GM12878 (cell line): Measurements from ENCODE around the gene BCAP31. TPM values are rescaled to one million over a fixed set of nuclear protein-coding genes. Genes with fewer than 3 reads are reported as not detected.

Experiments
- ATAC-seq: fragments of 200-7000 bp; cut with Tn5 transposase; 3 replicates; pipeline ENCODE4 v1.9.1; 2020; ENCODE audit warnings: mild to moderate bottlenecking, moderate library complexity
- BruUV-seq: library from RNA; stranded (reverse); fragments of 400-500 nt; replicated peaks from 2 replicates; lab custom pipeline; 2021; lab: Mats Ljungman, UMichigan
- CTCF ChIA-PET: fragments of 300-600 bp; sonication (Branson Sonifier 250); formaldehyde crosslinking; extraction: SDS; loops from one replicate; lab custom pipeline; 2021; ENCODE audit warnings: inconsistent platforms; lab: Yijun Ruan, JAX
- POLR2A ChIA-PET: fragments of 350-600 bp; formaldehyde crosslinking; extraction: SDS; loops from one replicate; lab custom pipeline; 2021; ENCODE audit warnings: inconsistent platforms; lab: Charles Lee
- RAD21 ChIA-PET: fragments of 300-600 bp; sonication (Branson Sonifier 250); formaldehyde crosslinking; loops from one replicate; lab custom pipeline; 2023; ENCODE audit warnings: antibody characterized with exemption; ENCODE audit not compliant: unreplicated experiment; lab: Charles Lee
- SMC1A ChIA-PET: fragments of 300-600 bp; sonication (Branson Sonifier 250); formaldehyde crosslinking; loops from one replicate; lab custom pipeline; 2023; ENCODE audit not compliant: unreplicated experiment, uncharacterized antibody; lab: Charles Lee
- DNase-seq: peaks from one replicate; pipeline ENCODE4 v3.0.0-alpha.2; 2011; ENCODE audit warnings: low read depth, low spot score
- FAIRE-seq: peaks from 3 replicates; lab custom pipeline; 2011; peaks lifted over from hg19 to GRCh38; lab: Jason Lieb, UNC
- H2AFZ ChIP-seq: 2 replicates; pipeline ENCODE4 v1.6.0; 2011; ENCODE audit warnings: low read depth, low read length, control low read depth; ENCODE audit not compliant: control insufficient read depth
- H3K27ac ChIP-seq: 2 replicates; pipeline ENCODE4 v1.5.1; 2011; ENCODE audit warnings: control low read depth; ENCODE audit not compliant: control insufficient read depth, insufficient read depth
- H3K27me3 ChIP-seq, 2 experiments: replicated peaks in 1 of 2; 2 replicates each; pipeline versions ENCODE4 v1.6.0 to v1.6.1; 2011; ENCODE audit warnings: low read length in 1 of 2; ENCODE audit not compliant: control insufficient read depth in 2 of 2, insufficient read depth in 2 of 2
- H3K36me3 ChIP-seq, 2 experiments: 2 replicates each; pipeline ENCODE4 v1.5.1; 2011; ENCODE audit warnings: low read length in 1 of 2; ENCODE audit not compliant: control insufficient read depth in 2 of 2, insufficient read depth in 2 of 2
- H3K4me1 ChIP-seq: 2 replicates; pipeline ENCODE4 v1.6.1; 2011; ENCODE audit warnings: mild to moderate bottlenecking, low read length, moderate library complexity, mixed read lengths; ENCODE audit not compliant: control insufficient read depth, insufficient read depth
- H3K4me2 ChIP-seq: 2 replicates; pipeline ENCODE4 v1.6.0; 2011; ENCODE audit warnings: control low read depth; ENCODE audit not compliant: control insufficient read depth, insufficient read depth
- H3K4me3 ChIP-seq: fragments of 200-600 bp; sonication (generic); 2 replicates; pipeline ENCODE4 v1.5.1; 2016
- H3K79me2 ChIP-seq: 2 replicates; pipeline ENCODE4 v1.6.0; 2011; ENCODE audit warnings: low read length; ENCODE audit not compliant: control insufficient read depth, insufficient read depth
- H3K9ac ChIP-seq: 2 replicates; pipeline ENCODE4 v1.8.0; 2011; ENCODE audit warnings: low read length, control low read depth, mixed read lengths; ENCODE audit not compliant: control insufficient read depth, insufficient read depth
- H3K9me3 ChIP-seq: replicated peaks from 3 replicates; pipeline ENCODE4 v1.5.1; 2011; ENCODE audit warnings: mild to moderate bottlenecking, low read length; ENCODE audit not compliant: control insufficient read depth, insufficient read depth
- H4K20me1 ChIP-seq: 2 replicates; pipeline ENCODE4 v1.6.0; 2011; ENCODE audit not compliant: control insufficient read depth, insufficient read depth
- DPF2 ChIP-seq: fragments of 450-650 bp; IDR thresholded peaks from 2 replicates; pipeline ENCODE4 v1.6.1; 2017; ENCODE audit warnings: mild to moderate bottlenecking
- JUNB ChIP-seq: IDR thresholded peaks from 2 replicates; pipeline ENCODE4 v1.6.1; 2016; ENCODE audit warnings: antibody characterized with exemption, mild to moderate bottlenecking
- MTA3 ChIP-seq: IDR thresholded peaks from 2 replicates; pipeline ENCODE4 v1.6.1; 2012; ENCODE audit warnings: low read length, inconsistent platforms, borderline replicate concordance
- MYB ChIP-seq: fragments of 150-350 bp; IDR thresholded peaks from 2 replicates; pipeline ENCODE4 v1.6.1; 2014; ENCODE audit warnings: mild to moderate bottlenecking, low read depth, low read length, borderline replicate concordance
- NRF1 ChIP-seq: conservative IDR thresholded peaks from 2 replicates; pipeline ENCODE4 v1.6.1; 2011; ENCODE audit warnings: mild to moderate bottlenecking, low read depth, low read length, improper control_type of control experiment
- SMC3 ChIP-seq: IDR thresholded peaks from 2 replicates; pipeline ENCODE4 v1.6.1; 2011; ENCODE audit warnings: low read length, improper control_type of control experiment, borderline replicate concordance
- ZBTB4 ChIP-seq: fragments of 450-650 bp; formaldehyde crosslinking; IDR thresholded peaks from 2 replicates; pipeline ENCODE4 v1.4.0; 2022; ENCODE audit warnings: mild to moderate bottlenecking, moderate library complexity
- ZNF687 ChIP-seq: fragments of 450-650 bp; IDR thresholded peaks from 2 replicates; pipeline ENCODE4 v1.6.1; 2017; ENCODE audit warnings: mild to moderate bottlenecking, moderate library complexity
- WGBS: methylation state at CpG from one replicate; pipeline ENCODE4 v1.1.6; 2016; ENCODE audit warnings: low lambda C conversion rate; ENCODE audit not compliant: insufficient replicate concordance, insufficient coverage; ENCODE audit errors: missing lambda C conversion rate; 5-methylcytosine and 5-hydroxymethylcytosine counted together
- in situ Hi-C: fragments of 300-500 bp; cut with MboI; formaldehyde crosslinking; loops from 9 replicates; pipeline ENCODE4 v1.14.3; 2018; ENCODE audit warnings: mixed read lengths
- intact Hi-C: fragments of 100-400 bp; cut with micrococcal nuclease; formaldehyde crosslinking; loops from one replicate; pipeline ENCODE4 v1.14.2; 2022; ENCODE audit not compliant: unreplicated experiment
- polyA plus RNA-seq, 11 experiments: library from polyadenylated mRNA; depleted of rRNA in 4 of 11; unstranded in 6 of 11; stranded (reverse) in 5 of 11; fragments of >200 nt; fragmentation: Nextera tagmentation in 4 of 11; fragmentation: Illumina TruSeq in 1 of 11; extraction: Ambion mirVana in 4 of 11; extraction: Trizol in 1 of 11; gene quantifications; 1 replicate in 1 of 11; 2 replicates in 10 of 11; pipeline versions ENCODE4 v1.2.1 to v1.2.3, GENCODE V29; 2011 to 2016; ENCODE audit warnings: inconsistent platforms in 2 of 11, missing spikeins in 2 of 11, low read depth in 1 of 11
- total RNA-seq, 4 experiments: library from RNA; depleted of rRNA in 3 of 4; stranded (reverse); fragments of >200 nt in 3 of 4; fragmentation: Illumina TruSeq in 1 of 4; extraction: Trizol in 1 of 4; gene quantifications; 2 replicates each; pipeline versions ENCODE4 v1.2.1 to v1.2.3, GENCODE V29; 2013 to 2021

Gene BCAP31
- total and polyA plus RNA-seq, 10 of the 15 experiments (the other 5 are each of a cell fraction or from before 2014, with no cell fraction given), result 63.1 to 246 (median 95.6) TPM

DNA sequence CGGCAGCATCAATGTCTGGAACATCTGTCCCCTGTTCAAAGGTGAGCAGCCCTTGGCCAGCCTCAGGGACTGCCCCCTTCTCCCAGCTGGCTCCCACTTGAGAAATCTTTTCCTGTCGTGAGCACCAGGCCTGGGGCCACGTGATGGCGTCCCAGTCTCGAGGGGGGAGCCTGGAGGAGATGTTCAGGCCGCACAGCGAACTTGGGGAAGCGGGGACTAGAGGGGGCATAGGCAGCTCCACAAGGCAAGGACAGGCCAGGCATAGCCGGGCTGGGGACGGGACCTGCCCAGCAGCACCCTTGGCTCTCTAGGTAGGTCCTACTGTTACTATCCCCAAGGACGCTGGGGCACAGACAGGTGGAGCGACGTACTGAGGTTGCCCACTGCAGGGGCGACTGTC is 33.7 kb downstream of the BCAP31 start (continued):
- no peak for TF ChIP-seq ZBTB4 (CRISPR knock-in tag)

DNA sequence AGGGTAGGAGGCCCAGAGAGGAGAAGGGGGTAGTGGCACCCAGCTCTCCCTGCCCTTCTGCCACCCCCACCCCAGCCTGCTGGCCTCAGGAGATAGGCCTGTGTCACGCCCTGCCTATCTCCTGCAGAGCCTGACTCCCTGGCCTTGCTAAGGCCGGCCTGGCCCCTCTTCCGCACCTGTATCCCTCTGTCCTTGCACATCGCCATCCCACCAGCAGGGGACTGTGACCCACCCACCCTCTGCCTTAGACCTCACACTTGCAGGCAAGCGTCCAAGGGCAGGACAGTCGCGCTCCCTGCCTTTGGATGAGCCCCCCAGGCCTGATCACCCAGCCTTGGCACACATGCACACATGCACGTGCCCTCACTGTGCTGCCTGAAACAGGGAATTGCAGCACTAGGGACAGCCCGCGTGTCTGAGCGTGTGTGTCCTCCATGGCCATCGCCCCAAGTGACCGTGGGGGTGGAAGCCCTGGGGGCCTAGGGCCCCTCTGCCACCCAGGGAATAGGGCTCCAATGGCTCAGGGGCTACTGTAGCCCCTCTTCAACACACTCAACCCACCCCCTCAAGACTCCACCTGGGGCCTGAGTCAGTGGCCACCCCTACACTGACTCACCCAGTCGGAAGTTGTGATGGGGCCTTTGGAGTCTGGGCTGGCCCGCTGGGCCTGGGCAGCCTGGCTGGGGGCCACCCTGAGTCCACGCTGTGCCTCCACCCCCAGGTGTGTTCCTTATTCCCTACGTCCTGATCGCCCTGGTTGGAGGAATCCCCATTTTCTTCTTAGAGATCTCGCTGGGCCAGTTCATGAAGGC is 34.3 kb downstream of the BCAP31 start:
- ATAC-seq (no peak), FAIRE-seq (no peak), DNase-seq (no peak)
- intact Hi-C loops (no loop called here), in situ Hi-C loops (no loop called here)
- Histone ChIP-seq H3K9me3 (no peaks in the 10 kb centered on the region), H3K4me2 (no peak overlapping the region), H3K27me3 (no peaks in the 10 kb centered on the region), H3K36me3 (no peaks in the 10 kb centered on the region), H2AFZ (no peak overlapping the region), H3K4me3 (no peak overlapping the region), H3K4me1 (no peaks in the 10 kb centered on the region), H3K79me2 (no peaks in the 10 kb centered on the region), H3K27ac (no peak overlapping the region), H4K20me1 (no peaks in the 10 kb centered on the region), H3K9ac (no peak overlapping the region)
- ChIA-PET POLR2A (no interaction called here), SMC1A (no interaction called here), RAD21 (no interaction called here), CTCF (no interaction called here)
- 70% methylated on average over 19 of the region's 19 CpGs for WGBS
- TF ChIP-seq SMC3 (no peak), ZNF687 (no peak), MTA3 (no peak), MYB (no peak), DPF2 (no peak), NRF1 (no peak), JUNB (no peak)
- BruUV-seq, result no TSS peak
